ENCODE data around the gene GPR132.
"Not testable (repeated sequence)": the region's sequence is repeated elsewhere in the genome, so short reads cannot be mapped to it uniquely, and the experiment has no call there.

GPR132 gene

DNA sequence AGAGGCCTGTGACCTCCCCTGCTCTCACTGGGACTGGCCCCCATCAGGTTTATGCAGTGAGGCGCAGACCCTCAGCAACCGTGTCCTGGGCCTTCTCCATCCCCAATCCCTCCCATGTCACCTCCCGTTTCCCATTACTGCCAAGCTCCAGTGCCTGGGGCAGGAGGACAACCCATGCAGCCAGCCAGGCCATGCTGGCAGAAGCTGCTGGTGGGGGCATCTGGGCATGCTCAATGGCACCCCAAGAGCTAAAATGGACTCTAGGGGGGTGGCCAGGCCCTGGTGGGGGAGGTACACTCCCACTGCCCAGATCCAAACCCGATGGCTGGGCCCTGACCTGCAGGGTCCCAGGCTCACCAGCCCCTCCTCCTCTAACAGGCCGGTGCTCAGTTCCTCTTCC is 20.5 kb upstream of the GPR132 start:
- H3K4me3 Mint-ChIP-seq = no peak overlapping the region
- no peak overlapping the region for H3K27ac Mint-ChIP-seq
- DNase-seq (ENCODE audit: low spot score in 2 of 2) = no peak
- no peaks in the 10 kb centered on the region for H3K9me3 Mint-ChIP-seq
- H3K36me3 Mint-ChIP-seq = peaks cover 5% of the 10 kb centered on the region
- H3K4me1 Mint-ChIP-seq = peaks cover 23% of the 10 kb centered on the region
- no peak for ATAC-seq

DNA sequence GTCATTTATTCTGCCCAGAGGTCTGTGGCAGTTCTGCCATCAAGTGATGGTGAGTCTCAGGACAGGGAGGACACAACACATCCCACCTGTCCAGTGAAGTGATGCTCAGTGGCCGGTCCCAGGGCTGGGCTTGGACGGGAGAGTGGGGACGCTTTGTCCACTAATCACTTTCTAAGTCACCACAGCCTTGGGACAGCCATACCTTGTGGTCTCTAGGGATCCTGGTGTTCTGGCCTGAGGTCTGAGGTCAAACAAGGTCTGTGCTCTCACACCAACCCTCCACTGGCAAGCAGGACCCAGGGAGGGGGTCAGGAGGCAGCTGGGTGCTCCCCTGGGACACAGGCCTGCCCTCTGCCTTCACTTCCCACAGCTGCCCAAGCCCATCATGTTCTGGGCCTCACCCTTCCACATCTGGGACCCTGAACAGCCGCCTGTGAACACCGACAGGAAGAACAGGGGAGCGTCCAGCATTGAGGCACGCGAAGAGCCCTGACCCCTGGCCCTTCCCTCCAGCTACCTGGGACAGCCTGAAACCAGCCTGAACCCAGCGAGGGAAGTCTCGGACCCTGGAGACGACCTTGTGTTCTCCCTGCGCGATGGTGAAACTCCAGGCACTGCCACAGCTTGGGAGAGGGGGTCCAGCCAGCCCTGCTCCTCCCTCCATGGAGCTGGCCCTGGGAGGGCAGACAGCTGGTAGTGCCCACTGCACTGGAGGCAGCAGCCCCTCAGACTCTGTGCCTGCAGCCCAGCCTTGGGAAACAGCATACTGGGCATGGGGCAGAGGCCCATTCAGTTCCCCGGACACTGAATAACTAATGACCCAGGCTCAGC is 19.7 kb upstream of the GPR132 start:
- H3K36me3 Mint-ChIP-seq = peaks cover 5% of the 10 kb centered on the region
- ATAC-seq (no peak), DNase-seq (ENCODE audit: low spot score in 2 of 2) (no peak)
- no peaks in the 10 kb centered on the region for H3K9me3 Mint-ChIP-seq
- H3K4me3 Mint-ChIP-seq = no peak overlapping the region
- H3K27ac Mint-ChIP-seq = no peak overlapping the region
- peaks cover 17% of the 10 kb centered on the region for H3K4me1 Mint-ChIP-seq

- DNase-seq (ENCODE audit: low spot score in 2 of 2) (no peak), ATAC-seq (no peak)
- H3K9me3 Mint-ChIP-seq = no peaks in the 10 kb centered on the region
- H3K36me3 Mint-ChIP-seq = peaks cover 5% of the 10 kb centered on the region
- H3K27ac Mint-ChIP-seq = no peak overlapping the region
- peaks cover 17% of the 10 kb centered on the region for H3K4me1 Mint-ChIP-seq
- no peak overlapping the region for H3K4me3 Mint-ChIP-seq
Observed at GRCh38 chr14:105083926-105084685, 18.9 kb upstream of the GPR132 start.

GRCh38 chr14:105082703-105083102 is 17.5 kb upstream of the GPR132 start:
- H3K9me3 Mint-ChIP-seq = no peaks in the 10 kb centered on the region
- peaks cover 17% of the 10 kb centered on the region for H3K4me1 Mint-ChIP-seq
- ATAC-seq = no peak
- H3K27ac Mint-ChIP-seq = no peak overlapping the region
- no peak for DNase-seq (ENCODE audit: low spot score in 2 of 2)
- H3K36me3 Mint-ChIP-seq = peaks cover 5% of the 10 kb centered on the region
- no peak overlapping the region for H3K4me3 Mint-ChIP-seq

DNA sequence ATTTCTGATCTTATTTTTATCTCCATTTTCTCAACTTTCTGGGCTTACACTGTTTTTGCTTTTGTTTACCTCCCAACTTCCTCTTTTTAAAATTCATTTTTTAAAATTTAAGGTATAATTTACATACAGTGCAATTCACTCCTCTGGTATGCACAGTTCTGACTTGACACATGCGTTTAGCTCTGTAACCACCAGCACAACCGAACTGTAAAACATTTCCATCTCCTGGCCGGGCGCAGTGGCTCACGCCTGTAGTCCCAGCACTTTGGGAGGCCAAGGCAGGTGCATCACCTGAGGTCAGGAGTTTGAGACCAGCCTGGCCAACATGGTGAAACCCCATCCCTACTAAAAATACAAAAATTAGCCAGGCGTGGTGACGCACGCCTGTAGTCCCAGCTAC is 16.2 kb upstream of the GPR132 start:
- not testable (repeated sequence) for DNase-seq (ENCODE audit: low spot score in 2 of 2); ATAC-seq; H3K9me3 Mint-ChIP-seq; H3K4me3 Mint-ChIP-seq; H3K36me3 Mint-ChIP-seq; H3K27ac Mint-ChIP-seq
- peaks cover 25% of the 10 kb centered on the region for H3K4me1 Mint-ChIP-seq

DNA sequence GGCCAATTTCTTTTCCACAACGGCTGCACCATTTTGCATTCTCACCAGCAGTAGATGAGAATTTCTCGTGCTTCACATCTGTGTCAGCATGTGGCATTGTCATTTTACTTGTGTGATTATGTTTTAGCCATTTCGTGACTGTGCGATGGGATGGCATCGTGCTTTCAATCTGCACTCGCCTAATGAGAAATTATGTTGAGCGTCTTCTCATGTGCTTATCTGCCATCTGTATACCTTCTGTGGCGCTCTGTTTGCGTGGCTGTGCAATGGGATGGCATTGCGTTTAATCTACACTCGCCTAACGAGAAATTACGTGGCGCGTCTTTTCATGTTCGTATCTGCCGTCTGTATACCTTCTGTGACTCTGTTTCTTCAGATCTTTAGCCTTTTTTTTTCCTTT is 14.9 kb upstream of the GPR132 start:
- Mint-ChIP-seq H3K36me3 (no peaks in the 10 kb centered on the region), H3K27ac (no peak overlapping the region), H3K4me1 (peaks cover 33% of the 10 kb centered on the region), H3K9me3 (no peaks in the 10 kb centered on the region), H3K4me3 (no peak overlapping the region)
- DNase-seq (ENCODE audit: low spot score in 2 of 2) (no peak), ATAC-seq (no peak)

DNA sequence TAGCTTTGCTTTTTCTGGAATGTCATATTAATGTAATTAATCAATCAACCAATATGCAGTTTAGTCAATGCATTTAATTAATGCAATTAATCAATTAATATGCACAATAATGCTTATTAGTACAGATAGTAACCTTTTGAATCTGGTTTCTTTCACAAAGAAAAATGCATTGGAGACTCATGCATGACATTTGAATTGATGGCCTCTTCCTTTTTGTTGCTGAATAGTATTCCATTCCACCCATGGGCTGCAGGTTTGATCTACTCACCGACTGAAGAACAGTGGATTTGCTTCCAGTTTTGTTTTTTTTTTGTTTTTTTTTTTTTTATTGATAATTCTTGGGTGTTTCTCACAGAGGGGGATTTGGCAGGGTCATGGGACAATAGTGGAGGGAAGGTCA is 13.1 kb upstream of the GPR132 start:
- H3K27ac Mint-ChIP-seq = no peak overlapping the region
- H3K4me3 Mint-ChIP-seq = no peak overlapping the region

GRCh38 chr14:105077649-105077995 is 12.4 kb upstream of the GPR132 start:
- DNase-seq (ENCODE audit: low spot score in 2 of 2) (no peak), ATAC-seq (no peak)
- peak overlapping the region; percentile 22 for H3K4me3 Mint-ChIP-seq
- H3K27ac Mint-ChIP-seq = peak overlapping the region; percentile 76
- peaks cover 31% of the 10 kb centered on the region for H3K4me1 Mint-ChIP-seq
- H3K36me3 Mint-ChIP-seq = no peaks in the 10 kb centered on the region
- no peaks in the 10 kb centered on the region for H3K9me3 Mint-ChIP-seq

More for the DNA sequence above, 13.1 kb upstream of the GPR132 start:
- Mint-ChIP-seq H3K36me3 (no peaks in the 10 kb centered on the region), H3K4me1 (peaks cover 28% of the 10 kb centered on the region), H3K9me3 (no peaks in the 10 kb centered on the region)
- DNase-seq (ENCODE audit: low spot score in 2 of 2) = no peak
- no peak for ATAC-seq

- ATAC-seq = peak; percentile 61
- peak overlapping the region; percentile 76 for H3K27ac Mint-ChIP-seq
- DNase-seq (ENCODE audit: low spot score in 2 of 2) = peak in 1 of 2 donors; percentile 54
Observed at GRCh38 chr14:105076805-105077648, 11.8 kb upstream of the GPR132 start.

DNA sequence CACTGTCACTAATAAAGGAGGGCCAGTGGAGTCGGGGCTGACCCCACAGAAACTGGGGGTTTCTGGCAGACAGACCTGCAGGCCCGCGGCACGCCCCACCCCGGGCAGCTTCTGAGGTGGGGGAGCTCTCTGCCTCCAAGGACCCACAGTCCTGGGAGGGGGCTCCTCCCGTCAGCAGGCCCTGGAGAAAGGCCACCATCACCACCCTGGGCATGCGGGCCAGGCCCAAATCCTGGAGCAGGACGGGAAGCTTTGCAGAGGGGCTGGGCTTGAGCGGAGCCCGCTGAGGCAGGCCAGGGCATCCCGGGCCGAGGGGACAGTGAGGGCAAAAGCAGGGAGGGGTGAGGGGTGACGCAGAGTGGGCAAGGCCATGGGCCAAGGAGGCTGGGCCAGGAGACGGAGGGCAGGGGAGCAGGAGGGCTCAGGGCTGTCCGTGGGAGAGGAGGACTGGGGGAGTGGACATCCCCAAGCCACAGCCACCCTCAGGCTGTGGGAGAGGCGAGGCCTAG is 11.1 kb upstream of the GPR132 start:
- peak overlapping the region; percentile 22 for H3K4me3 Mint-ChIP-seq
- no peak for DNase-seq (ENCODE audit: low spot score in 2 of 2)
- peak overlapping the region; percentile 76 for H3K27ac Mint-ChIP-seq
- H3K9me3 Mint-ChIP-seq = no peaks in the 10 kb centered on the region
- peaks cover 5% of the 10 kb centered on the region for H3K36me3 Mint-ChIP-seq
- peaks cover 43% of the 10 kb centered on the region for H3K4me1 Mint-ChIP-seq
- peak; percentile 2 for ATAC-seq

More at GRCh38 chr14:105076805-105077648, 11.8 kb upstream of the GPR132 start:
- Mint-ChIP-seq H3K36me3 (peaks cover 4% of the 10 kb centered on the region), H3K4me1 (peaks cover 37% of the 10 kb centered on the region), H3K9me3 (no peaks in the 10 kb centered on the region), H3K4me3 (peak overlapping the region; percentile 22)

- Mint-ChIP-seq H3K9me3 (no peaks in the 10 kb centered on the region), H3K27ac (peak overlapping the region; percentile 76), H3K4me1 (peaks cover 47% of the 10 kb centered on the region), H3K4me3 (peak overlapping the region; percentile 22), H3K36me3 (peaks cover 5% of the 10 kb centered on the region)
- ATAC-seq (no peak), DNase-seq (ENCODE audit: low spot score in 2 of 2) (peak in 1 of 2 donors; percentile 58)
Observed at GRCh38 chr14:105075379-105076295, 10.4 kb upstream of the GPR132 start.

DNA sequence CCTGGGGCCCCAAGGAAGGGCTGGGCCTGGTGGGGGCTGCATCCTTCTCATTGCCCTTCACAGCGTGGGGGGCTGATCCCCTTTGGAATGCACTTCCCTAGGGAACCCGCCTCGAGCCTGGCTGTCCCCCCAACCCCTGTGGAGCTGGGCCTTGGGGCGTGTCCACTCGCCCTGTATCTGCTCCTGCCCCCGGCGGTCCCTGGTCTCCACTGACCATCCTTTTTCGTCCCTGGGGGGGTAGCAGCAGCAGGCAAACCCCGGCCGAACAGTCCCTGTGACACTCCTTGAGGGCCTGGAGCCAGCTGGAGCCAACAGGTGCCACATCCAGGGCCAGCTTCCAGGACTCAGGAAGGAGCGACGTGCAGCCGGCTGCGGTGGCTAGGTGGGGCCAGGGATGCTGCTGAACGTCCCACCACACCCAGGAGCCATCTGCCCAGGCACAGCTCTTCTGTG is 9.4 kb upstream of the GPR132 start:
- peak in 1 of 2 donors; percentile 49 for DNase-seq (ENCODE audit: low spot score in 2 of 2)
- H3K4me1 Mint-ChIP-seq = peaks cover 57% of the 10 kb centered on the region
- no peak for ATAC-seq

GRCh38 chr14:105073720-105074600 is 8.7 kb upstream of the GPR132 start:
- H3K4me3 Mint-ChIP-seq = no peak overlapping the region
- ATAC-seq = no peak
- no peaks in the 10 kb centered on the region for H3K9me3 Mint-ChIP-seq
- DNase-seq (ENCODE audit: low spot score in 2 of 2) = no peak
- H3K27ac Mint-ChIP-seq = peak overlapping the region; percentile 54
- H3K36me3 Mint-ChIP-seq = peaks cover 22% of the 10 kb centered on the region
- peaks cover 63% of the 10 kb centered on the region for H3K4me1 Mint-ChIP-seq

More for the DNA sequence above, 9.4 kb upstream of the GPR132 start:
- H3K9me3 Mint-ChIP-seq = no peaks in the 10 kb centered on the region
- no peak overlapping the region for H3K4me3 Mint-ChIP-seq
- H3K36me3 Mint-ChIP-seq = peaks cover 15% of the 10 kb centered on the region
- no peak overlapping the region for H3K27ac Mint-ChIP-seq

Data from stimulated activated effector memory CD8-positive, alpha-beta T cell treated with anti-CD3 and anti-CD28 coated beads, Interleukin-12 subunit alpha, Interleukin-12 subunit beta, amount 100 ng/mL, for 72 hours (primary cell).